GM23338 (cell line): Measurements from ENCODE around the gene RGL1. TPM values are rescaled to one million over a fixed set of nuclear protein-coding genes. Genes with fewer than 3 reads are reported as not detected.

Experiments
- ATAC-seq: fragments of 200-7000 bp; cut with Tn5 transposase; 3 replicates; pipeline ENCODE4 v1.9.1; 2020
- DNase-seq: peaks from one replicate; pipeline ENCODE4 v3.0.0-alpha.2; 2015; ENCODE audit warnings: low spot score
- H2AFZ ChIP-seq: fragments of 200-600 bp; sonication (generic); 2 replicates; pipeline ENCODE4 v1.8.0; 2016; ENCODE audit warnings: antibody characterized with exemption, mild to moderate bottlenecking, moderate library complexity
- H3F3A ChIP-seq: fragments of 200-600 bp; sonication (generic); replicated peaks from 2 replicates; pipeline ENCODE4 v1.8.0; 2017; ENCODE audit warnings: antibody characterized with exemption, mixed run types, low read depth
- H3K27ac ChIP-seq: fragments of 200-600 bp; sonication (generic); 2 replicates; pipeline ENCODE4 v1.6.1; 2016; ENCODE audit warnings: low read depth
- H3K27me3 ChIP-seq: fragments of 200-600 bp; sonication (generic); 2 replicates; pipeline ENCODE4 v1.8.0; 2016; ENCODE audit warnings: mild to moderate bottlenecking, mixed run types, moderate library complexity; ENCODE audit not compliant: insufficient read depth
- H3K36me3 ChIP-seq: fragments of 200-600 bp; sonication (generic); 2 replicates; pipeline ENCODE4 v1.8.0; 2016; ENCODE audit warnings: mild to moderate bottlenecking; ENCODE audit not compliant: insufficient read depth
- H3K4me1 ChIP-seq: fragments of 200-600 bp; sonication (generic); 2 replicates; pipeline ENCODE4 v1.8.0; 2016; ENCODE audit warnings: mild to moderate bottlenecking, moderate library complexity; ENCODE audit not compliant: insufficient read depth
- H3K4me2 ChIP-seq: fragments of 200-600 bp; sonication (generic); 2 replicates; pipeline ENCODE4 v1.7.1; 2017; ENCODE audit warnings: mixed run types
- H3K4me3 ChIP-seq: fragments of 200-600 bp; sonication (generic); 2 replicates; pipeline ENCODE4 v1.6.1; 2016; ENCODE audit warnings: mixed run types
- H3K79me2 ChIP-seq: fragments of 200-600 bp; sonication (generic); replicated peaks from 2 replicates; pipeline ENCODE4 v1.8.0; 2017; ENCODE audit warnings: mild to moderate bottlenecking; ENCODE audit not compliant: insufficient read depth
- H3K9me2 ChIP-seq: fragments of 200-600 bp; sonication (generic); 2 replicates; pipeline ENCODE4 v1.8.0; 2017; ENCODE audit not compliant: insufficient read depth
- H4K20me1 ChIP-seq: fragments of 200-600 bp; sonication (generic); replicated peaks from 2 replicates; pipeline ENCODE4 v1.8.0; 2017; ENCODE audit warnings: mild to moderate bottlenecking; ENCODE audit not compliant: insufficient read depth
- H3K27ac Mint-ChIP-seq: 2 replicates; pipeline ENCODE4 v1.8.0; 2020; ENCODE audit warnings: inconsistent platforms, mild to moderate bottlenecking, moderate library complexity, mixed read lengths
- H3K27me3 Mint-ChIP-seq: 3 replicates; pipeline ENCODE4 v1.8.0; 2022; ENCODE audit warnings: low read depth, mild to moderate bottlenecking, moderate library complexity, mixed read lengths, inconsistent platforms; ENCODE audit not compliant: insufficient read depth, poor library complexity
- H3K36me3 Mint-ChIP-seq: 3 replicates; pipeline ENCODE4 v1.8.0; 2021; ENCODE audit warnings: low read depth, mild to moderate bottlenecking, inconsistent platforms, moderate library complexity, mixed read lengths
- H3K4me1 Mint-ChIP-seq: 3 replicates; pipeline ENCODE4 v1.8.0; 2020; ENCODE audit warnings: mild to moderate bottlenecking, inconsistent platforms, mixed read lengths
- H3K4me3 Mint-ChIP-seq: 3 replicates; pipeline ENCODE4 v1.8.0; 2021; ENCODE audit warnings: moderate library complexity, mild to moderate bottlenecking, inconsistent platforms, mixed read lengths
- H3K9me3 Mint-ChIP-seq: 3 replicates; pipeline ENCODE4 v1.8.0; 2020; ENCODE audit warnings: moderate library complexity, mild to moderate bottlenecking, inconsistent platforms, mixed read lengths
- CREB1 ChIP-seq: fragments of 250-450 bp; sonication (Bioruptor Pico); IDR thresholded peaks from 2 replicates; pipeline ENCODE4 v1.5.0; 2020; ENCODE audit warnings: low read depth, mild to moderate bottlenecking, moderate library complexity
- CTCF ChIP-seq, 2 experiments: fragments of 200-600 bp in 1 of 2; sonication (generic) in 1 of 2; conservative IDR thresholded peaks; 2 replicates each; pipeline versions ENCODE4 v1.5.1 to v1.6.1; 2016 to 2017; ENCODE audit warnings: antibody characterized with exemption in 2 of 2, low read depth in 2 of 2, mild to moderate bottlenecking in 2 of 2, moderate library complexity in 1 of 2
- ETS1 ChIP-seq: IDR thresholded peaks from 2 replicates; pipeline ENCODE4 v1.6.1; 2016; ENCODE audit warnings: antibody characterized with exemption
- EZH2 ChIP-seq: fragments of 200-600 bp; sonication (generic); IDR thresholded peaks from one replicate; pipeline ENCODE4 v1.8.0; 2017; ENCODE audit warnings: antibody characterized with exemption, mild to moderate bottlenecking, low read depth; ENCODE audit not compliant: unreplicated experiment
- EZH2phosphoT487 ChIP-seq: fragments of 200-600 bp; sonication (generic); IDR thresholded peaks from one replicate; pipeline ENCODE4 v1.8.1; 2018; ENCODE audit warnings: antibody characterized with exemption; ENCODE audit not compliant: unreplicated experiment
- JUNB ChIP-seq: IDR thresholded peaks from one replicate; pipeline ENCODE4 v1.6.1; 2016; ENCODE audit warnings: antibody characterized with exemption; ENCODE audit not compliant: unreplicated experiment
- NANOG ChIP-seq: IDR thresholded peaks from 2 replicates; pipeline ENCODE4 v1.6.1; 2016; ENCODE audit warnings: antibody characterized with exemption, borderline replicate concordance
- POLR2AphosphoS5 ChIP-seq: IDR thresholded peaks from 2 replicates; pipeline ENCODE4 v1.6.1; 2016; ENCODE audit warnings: antibody characterized with exemption, low read depth
- STAT1 ChIP-seq: IDR thresholded peaks from one replicate; pipeline ENCODE4 v1.6.1; 2016; ENCODE audit warnings: antibody characterized with exemption; ENCODE audit not compliant: unreplicated experiment
- ZNF114 ChIP-seq: fragments of 250-450 bp; sonication (Bioruptor Pico); IDR thresholded peaks from 2 replicates; pipeline ENCODE4 v1.5.0; 2020; ENCODE audit warnings: mild to moderate bottlenecking, moderate library complexity
- ZNF331 ChIP-seq: fragments of 250-450 bp; sonication (Bioruptor Pico); IDR thresholded peaks from 2 replicates; pipeline ENCODE4 v1.5.0; 2020; ENCODE audit warnings: low read depth, mild to moderate bottlenecking, moderate library complexity
- polyA plus RNA-seq: library from polyadenylated mRNA; unstranded; fragments of >200 nt; fragmentation: Nextera tagmentation; extraction: Ambion mirVana; gene quantifications from 2 replicates; pipeline ENCODE4 v1.2.1, GENCODE V29; 2016
- total RNA-seq: library from RNA; depleted of rRNA; stranded (reverse); fragments of >200 nt; shearing (Covaris generic); gene quantifications from 2 replicates; pipeline ENCODE4 v1.2.3, GENCODE V29; 2014
- TF ChIP-seq, protein P1 (sequence below): fragments of 250-450 bp; sonication (Bioruptor Pico); IDR thresholded peaks from 2 replicates; pipeline ENCODE4 v1.5.0; 2020; ENCODE audit warnings: mild to moderate bottlenecking, moderate library complexity
- TF ChIP-seq, protein P2 (sequence below): IDR thresholded peaks from one replicate; pipeline ENCODE4 v1.6.1; 2018; ENCODE audit warnings: antibody characterized with exemption; ENCODE audit not compliant: unreplicated experiment

RGL1 gene
- total and polyA plus RNA-seq, 2 experiments from 2014 or later, result 0.91 to 2.6 TPM

GRCh38 chr1:183936791-183937190, 131.9 kb downstream of the RGL1 start:
- Histone ChIP-seq H3K36me3 (no peaks in the 10 kb centered on the region), H3K4me3 (no peak overlapping the region), H3F3A (no peaks in the 10 kb centered on the region), H3K79me2 (no peaks in the 10 kb centered on the region), H3K9me2 (no peaks in the 10 kb centered on the region), H4K20me1 (no peaks in the 10 kb centered on the region; the same call in 1 of the 2 replicates), H2AFZ (no peak overlapping the region), H3K4me2 (no peak overlapping the region), H3K27ac (no peak overlapping the region), H3K27me3 (no peaks in the 10 kb centered on the region), H3K4me1 (no peaks in the 10 kb centered on the region)
- DNase-seq (no peak), ATAC-seq (no peak)
- no peak overlapping the region for H3K27ac Mint-ChIP-seq
- H3K27me3 Mint-ChIP-seq, result peaks cover 4% of the 10 kb centered on the region
- TF ChIP-seq ETS1 (no peak), POLR2AphosphoS5 (no peak), EZH2phosphoT487 (no peak), JUNB (no peak), CTCF (conservative IDR thresholded peaks at IDR 0.05; ENCODE audit: low read depth in 2 of 2) (no peak), ZNF114 (CRISPR knock-in tag) (no peak), CREB1 (CRISPR knock-in tag) (no peak), EZH2 (no peak), NANOG (no peak), STAT1 (no peak), ZNF331 (CRISPR knock-in tag) (no peak)
- TF ChIP-seq, protein P1, sequence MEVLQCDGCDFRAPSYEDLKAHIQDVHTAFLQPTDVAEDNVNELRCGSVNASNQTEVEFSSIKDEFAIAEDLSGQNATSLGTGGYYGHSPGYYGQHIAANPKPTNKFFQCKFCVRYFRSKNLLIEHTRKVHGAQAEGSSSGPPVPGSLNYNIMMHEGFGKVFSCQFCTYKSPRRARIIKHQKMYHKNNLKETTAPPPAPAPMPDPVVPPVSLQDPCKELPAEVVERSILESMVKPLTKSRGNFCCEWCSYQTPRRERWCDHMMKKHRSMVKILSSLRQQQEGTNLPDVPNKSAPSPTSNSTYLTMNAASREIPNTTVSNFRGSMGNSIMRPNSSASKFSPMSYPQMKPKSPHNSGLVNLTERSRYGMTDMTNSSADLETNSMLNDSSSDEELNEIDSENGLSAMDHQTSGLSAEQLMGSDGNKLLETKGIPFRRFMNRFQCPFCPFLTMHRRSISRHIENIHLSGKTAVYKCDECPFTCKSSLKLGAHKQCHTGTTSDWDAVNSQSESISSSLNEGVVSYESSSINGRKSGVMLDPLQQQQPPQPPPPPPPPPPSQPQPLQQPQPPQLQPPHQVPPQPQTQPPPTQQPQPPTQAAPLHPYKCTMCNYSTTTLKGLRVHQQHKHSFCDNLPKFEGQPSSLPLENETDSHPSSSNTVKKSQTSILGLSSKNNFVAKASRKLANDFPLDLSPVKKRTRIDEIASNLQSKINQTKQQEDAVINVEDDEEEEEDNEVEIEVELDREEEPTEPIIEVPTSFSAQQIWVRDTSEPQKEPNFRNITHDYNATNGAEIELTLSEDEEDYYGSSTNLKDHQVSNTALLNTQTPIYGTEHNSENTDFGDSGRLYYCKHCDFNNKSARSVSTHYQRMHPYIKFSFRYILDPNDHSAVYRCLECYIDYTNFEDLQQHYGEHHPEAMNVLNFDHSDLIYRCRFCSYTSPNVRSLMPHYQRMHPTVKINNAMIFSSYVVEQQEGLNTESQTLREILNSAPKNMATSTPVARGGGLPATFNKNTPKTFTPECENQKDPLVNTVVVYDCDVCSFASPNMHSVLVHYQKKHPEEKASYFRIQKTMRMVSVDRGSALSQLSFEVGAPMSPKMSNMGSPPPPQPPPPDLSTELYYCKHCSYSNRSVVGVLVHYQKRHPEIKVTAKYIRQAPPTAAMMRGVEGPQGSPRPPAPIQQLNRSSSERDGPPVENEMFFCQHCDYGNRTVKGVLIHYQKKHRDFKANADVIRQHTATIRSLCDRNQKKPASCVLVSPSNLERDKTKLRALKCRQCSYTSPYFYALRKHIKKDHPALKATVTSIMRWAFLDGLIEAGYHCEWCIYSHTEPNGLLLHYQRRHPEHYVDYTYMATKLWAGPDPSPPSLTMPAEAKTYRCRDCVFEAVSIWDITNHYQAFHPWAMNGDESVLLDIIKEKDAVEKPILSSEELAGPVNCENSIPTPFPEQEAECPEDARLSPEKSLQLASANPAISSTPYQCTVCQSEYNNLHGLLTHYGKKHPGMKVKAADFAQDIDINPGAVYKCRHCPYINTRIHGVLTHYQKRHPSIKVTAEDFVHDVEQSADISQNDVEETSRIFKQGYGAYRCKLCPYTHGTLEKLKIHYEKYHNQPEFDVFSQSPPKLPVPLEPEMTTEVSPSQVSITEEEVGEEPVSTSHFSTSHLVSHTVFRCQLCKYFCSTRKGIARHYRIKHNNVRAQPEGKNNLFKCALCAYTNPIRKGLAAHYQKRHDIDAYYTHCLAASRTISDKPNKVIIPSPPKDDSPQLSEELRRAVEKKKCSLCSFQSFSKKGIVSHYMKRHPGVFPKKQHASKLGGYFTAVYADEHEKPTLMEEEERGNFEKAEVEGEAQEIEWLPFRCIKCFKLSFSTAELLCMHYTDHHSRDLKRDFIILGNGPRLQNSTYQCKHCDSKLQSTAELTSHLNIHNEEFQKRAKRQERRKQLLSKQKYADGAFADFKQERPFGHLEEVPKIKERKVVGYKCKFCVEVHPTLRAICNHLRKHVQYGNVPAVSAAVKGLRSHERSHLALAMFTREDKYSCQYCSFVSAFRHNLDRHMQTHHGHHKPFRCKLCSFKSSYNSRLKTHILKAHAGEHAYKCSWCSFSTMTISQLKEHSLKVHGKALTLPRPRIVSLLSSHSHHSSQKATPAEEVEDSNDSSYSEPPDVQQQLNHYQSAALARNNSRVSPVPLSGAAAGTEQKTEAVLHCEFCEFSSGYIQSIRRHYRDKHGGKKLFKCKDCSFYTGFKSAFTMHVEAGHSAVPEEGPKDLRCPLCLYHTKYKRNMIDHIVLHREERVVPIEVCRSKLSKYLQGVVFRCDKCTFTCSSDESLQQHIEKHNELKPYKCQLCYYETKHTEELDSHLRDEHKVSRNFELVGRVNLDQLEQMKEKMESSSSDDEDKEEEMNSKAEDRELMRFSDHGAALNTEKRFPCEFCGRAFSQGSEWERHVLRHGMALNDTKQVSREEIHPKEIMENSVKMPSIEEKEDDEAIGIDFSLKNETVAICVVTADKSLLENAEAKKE (CRISPR knock-in tag), result no peak
- TF ChIP-seq, protein P2, sequence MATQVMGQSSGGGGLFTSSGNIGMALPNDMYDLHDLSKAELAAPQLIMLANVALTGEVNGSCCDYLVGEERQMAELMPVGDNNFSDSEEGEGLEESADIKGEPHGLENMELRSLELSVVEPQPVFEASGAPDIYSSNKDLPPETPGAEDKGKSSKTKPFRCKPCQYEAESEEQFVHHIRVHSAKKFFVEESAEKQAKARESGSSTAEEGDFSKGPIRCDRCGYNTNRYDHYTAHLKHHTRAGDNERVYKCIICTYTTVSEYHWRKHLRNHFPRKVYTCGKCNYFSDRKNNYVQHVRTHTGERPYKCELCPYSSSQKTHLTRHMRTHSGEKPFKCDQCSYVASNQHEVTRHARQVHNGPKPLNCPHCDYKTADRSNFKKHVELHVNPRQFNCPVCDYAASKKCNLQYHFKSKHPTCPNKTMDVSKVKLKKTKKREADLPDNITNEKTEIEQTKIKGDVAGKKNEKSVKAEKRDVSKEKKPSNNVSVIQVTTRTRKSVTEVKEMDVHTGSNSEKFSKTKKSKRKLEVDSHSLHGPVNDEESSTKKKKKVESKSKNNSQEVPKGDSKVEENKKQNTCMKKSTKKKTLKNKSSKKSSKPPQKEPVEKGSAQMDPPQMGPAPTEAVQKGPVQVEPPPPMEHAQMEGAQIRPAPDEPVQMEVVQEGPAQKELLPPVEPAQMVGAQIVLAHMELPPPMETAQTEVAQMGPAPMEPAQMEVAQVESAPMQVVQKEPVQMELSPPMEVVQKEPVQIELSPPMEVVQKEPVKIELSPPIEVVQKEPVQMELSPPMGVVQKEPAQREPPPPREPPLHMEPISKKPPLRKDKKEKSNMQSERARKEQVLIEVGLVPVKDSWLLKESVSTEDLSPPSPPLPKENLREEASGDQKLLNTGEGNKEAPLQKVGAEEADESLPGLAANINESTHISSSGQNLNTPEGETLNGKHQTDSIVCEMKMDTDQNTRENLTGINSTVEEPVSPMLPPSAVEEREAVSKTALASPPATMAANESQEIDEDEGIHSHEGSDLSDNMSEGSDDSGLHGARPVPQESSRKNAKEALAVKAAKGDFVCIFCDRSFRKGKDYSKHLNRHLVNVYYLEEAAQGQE, result no peak
- H3K9me3 Mint-ChIP-seq, result no peaks in the 10 kb centered on the region
- H3K36me3 Mint-ChIP-seq, result no peaks in the 10 kb centered on the region
- H3K4me3 Mint-ChIP-seq, result no peak overlapping the region
- peaks cover 3% of the 10 kb centered on the region; the same call in 1 of the 3 replicates for H3K4me1 Mint-ChIP-seq
